Dendritic cell treated with granulocyte-macrophage colony-stimulating factor and Interleukin-4, amounts not matched to agents 40 ng/mL and 50 ng/mL, for 4 days (primary cell): ENCODE results near the gene ASCC1.

Source experiments
- H3K27ac Mint-ChIP-seq: one replicate; pipeline ENCODE4 v1.8.0; 2022; ENCODE audit warnings: mild to moderate bottlenecking, mixed read lengths
- H3K27me3 Mint-ChIP-seq: one replicate; pipeline ENCODE4 v1.8.0; 2022; ENCODE audit warnings: mild to moderate bottlenecking, mixed read lengths
- H3K36me3 Mint-ChIP-seq: one replicate; pipeline ENCODE4 v1.8.0; 2022; ENCODE audit warnings: low read depth, mixed read lengths
- H3K4me1 Mint-ChIP-seq: one replicate; pipeline ENCODE4 v1.8.0; 2022; ENCODE audit warnings: low read depth, mixed read lengths
- H3K4me3 Mint-ChIP-seq: one replicate; pipeline ENCODE4 v1.8.0; 2022; ENCODE audit warnings: mild to moderate bottlenecking, moderate library complexity, mixed read lengths
- H3K9me3 Mint-ChIP-seq: one replicate; pipeline ENCODE4 v1.8.0; 2022; ENCODE audit warnings: mixed read lengths
- intact Hi-C: fragments of 100-400 bp; cut with micrococcal nuclease; formaldehyde crosslinking; loops from one replicate; pipeline ENCODE4 v1.15.0; 2022

The ASCC1 gene

DNA sequence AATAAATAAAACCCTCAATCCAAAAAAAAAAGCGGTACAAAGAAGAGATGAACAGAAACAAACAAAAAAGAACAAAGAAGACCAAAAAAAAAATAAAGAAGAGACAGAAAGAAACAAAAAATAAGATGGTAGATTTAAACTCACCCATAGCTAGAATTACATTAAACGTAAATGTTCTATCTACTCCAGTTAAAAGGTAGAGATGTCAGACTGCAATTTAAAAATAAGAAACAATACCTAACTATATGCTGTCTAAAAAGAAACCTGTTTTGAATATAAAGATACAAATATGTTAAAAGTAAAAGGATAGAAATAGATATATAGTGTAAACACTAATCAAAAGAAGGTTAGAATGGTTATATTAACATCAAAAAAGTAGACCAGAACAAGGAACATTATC is 31.9 kb downstream of the ASCC1 start:
- Mint-ChIP-seq H3K36me3 (peaks cover 22% of the 10 kb centered on the region), H3K27ac (no peak overlapping the region)

DNA sequence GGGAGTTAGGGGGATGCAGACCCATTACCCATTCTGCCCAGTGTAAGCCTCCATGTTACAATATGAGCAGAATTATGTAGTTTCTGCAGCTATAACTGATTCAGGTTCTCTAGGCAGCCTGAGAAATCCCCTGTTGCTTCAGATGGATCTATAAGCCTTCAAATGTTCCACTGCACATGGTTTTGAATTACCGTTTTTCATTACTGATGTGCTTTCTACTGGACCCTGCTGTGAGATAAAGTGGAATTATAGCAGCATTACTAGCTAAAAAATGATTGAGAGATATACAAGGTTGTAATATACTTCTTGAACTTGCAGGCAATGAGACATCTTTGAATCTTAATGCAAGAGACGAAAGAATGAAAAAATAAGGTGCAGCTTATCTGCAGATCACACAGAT is 38.6 kb downstream of the ASCC1 start:
- H3K4me1 Mint-ChIP-seq, result peaks cover 14% of the 10 kb centered on the region
- H3K27me3 Mint-ChIP-seq, result no peaks in the 10 kb centered on the region
- H3K4me3 Mint-ChIP-seq, result no peak overlapping the region
- no peaks in the 10 kb centered on the region for H3K9me3 Mint-ChIP-seq
- H3K36me3 Mint-ChIP-seq, result peaks cover 21% of the 10 kb centered on the region
- intact Hi-C loops, result no loop called here
- H3K27ac Mint-ChIP-seq, result no peak overlapping the region

More for the DNA sequence above, 31.9 kb downstream of the ASCC1 start:
- no peak overlapping the region for H3K4me3 Mint-ChIP-seq
- intact Hi-C loops, result no loop called here
- H3K27me3 Mint-ChIP-seq, result no peaks in the 10 kb centered on the region
- H3K9me3 Mint-ChIP-seq, result peaks cover 9% of the 10 kb centered on the region
- H3K4me1 Mint-ChIP-seq, result peaks cover 17% of the 10 kb centered on the region

DNA sequence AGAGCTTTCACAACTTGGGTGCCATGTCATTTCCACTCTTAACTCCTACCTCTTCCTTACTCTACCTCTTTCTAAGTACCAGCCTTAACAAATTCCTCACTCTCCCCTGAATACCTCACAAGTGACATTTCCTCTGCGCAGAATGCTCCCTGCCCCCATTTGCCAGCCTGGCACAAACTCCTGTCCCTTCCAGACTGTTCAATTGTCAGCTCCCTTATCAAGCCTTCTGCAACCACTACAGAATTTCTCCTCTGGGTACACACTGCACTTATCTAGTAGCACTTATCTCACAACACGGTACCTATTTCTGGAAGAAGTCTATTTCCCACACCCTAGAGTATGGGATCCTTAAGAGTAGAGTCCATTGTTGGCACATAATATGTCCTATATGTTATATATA is 39.4 kb downstream of the ASCC1 start:
- Mint-ChIP-seq H3K4me1 (peaks cover 14% of the 10 kb centered on the region), H3K36me3 (peaks cover 14% of the 10 kb centered on the region), H3K27ac (no peak overlapping the region), H3K27me3 (no peaks in the 10 kb centered on the region), H3K4me3 (no peak overlapping the region), H3K9me3 (no peaks in the 10 kb centered on the region)
- intact Hi-C loops, result no loop called here

DNA sequence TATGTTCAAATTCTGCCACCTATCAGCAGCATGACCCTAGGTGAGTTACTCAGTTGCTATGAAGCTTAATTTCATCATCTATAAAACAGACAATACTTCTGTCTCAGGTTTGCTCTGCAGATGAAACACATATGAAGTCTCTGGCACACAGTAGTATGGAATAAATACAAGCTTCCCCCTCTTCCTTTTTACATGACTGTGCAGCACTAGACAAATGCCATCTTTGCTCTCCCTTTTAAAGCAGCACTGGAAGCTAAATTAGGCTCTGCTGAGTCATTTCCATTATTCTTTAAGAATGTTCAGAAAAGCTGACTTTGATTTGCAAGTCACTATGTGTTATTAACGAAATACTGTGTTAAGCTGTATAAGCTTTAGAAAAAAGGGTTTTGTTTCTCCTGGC is 40.9 kb downstream of the ASCC1 start:
- Mint-ChIP-seq H3K36me3 (peaks cover 15% of the 10 kb centered on the region), H3K4me3 (no peak overlapping the region), H3K27me3 (no peaks in the 10 kb centered on the region), H3K27ac (no peak overlapping the region), H3K9me3 (no peaks in the 10 kb centered on the region), H3K4me1 (peaks cover 20% of the 10 kb centered on the region)
- intact Hi-C loops, result no loop called here

DNA sequence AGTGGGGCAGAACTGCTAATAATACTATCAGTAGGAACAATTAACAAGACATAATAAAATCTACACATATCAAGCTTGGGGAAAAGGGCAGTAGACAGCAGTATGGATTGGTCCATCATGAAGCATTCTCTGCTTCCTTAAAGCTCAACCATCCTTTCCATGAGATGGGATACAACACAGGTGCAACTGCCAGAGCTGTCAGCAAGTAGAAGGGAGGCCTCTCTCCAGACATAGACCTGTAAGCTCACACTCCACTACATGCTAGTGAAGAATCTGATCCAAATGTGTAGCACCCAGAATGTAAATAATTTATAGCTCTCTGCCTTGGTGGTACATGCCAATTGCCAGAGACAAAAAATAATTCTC is 41.8 kb downstream of the ASCC1 start:
- peaks cover 20% of the 10 kb centered on the region for H3K36me3 Mint-ChIP-seq
- H3K27ac Mint-ChIP-seq, result no peak overlapping the region
- no peaks in the 10 kb centered on the region for H3K9me3 Mint-ChIP-seq
- no peaks in the 10 kb centered on the region for H3K27me3 Mint-ChIP-seq
- no peak overlapping the region for H3K4me3 Mint-ChIP-seq
- intact Hi-C loops, result no loop called here
- H3K4me1 Mint-ChIP-seq, result peaks cover 20% of the 10 kb centered on the region

DNA sequence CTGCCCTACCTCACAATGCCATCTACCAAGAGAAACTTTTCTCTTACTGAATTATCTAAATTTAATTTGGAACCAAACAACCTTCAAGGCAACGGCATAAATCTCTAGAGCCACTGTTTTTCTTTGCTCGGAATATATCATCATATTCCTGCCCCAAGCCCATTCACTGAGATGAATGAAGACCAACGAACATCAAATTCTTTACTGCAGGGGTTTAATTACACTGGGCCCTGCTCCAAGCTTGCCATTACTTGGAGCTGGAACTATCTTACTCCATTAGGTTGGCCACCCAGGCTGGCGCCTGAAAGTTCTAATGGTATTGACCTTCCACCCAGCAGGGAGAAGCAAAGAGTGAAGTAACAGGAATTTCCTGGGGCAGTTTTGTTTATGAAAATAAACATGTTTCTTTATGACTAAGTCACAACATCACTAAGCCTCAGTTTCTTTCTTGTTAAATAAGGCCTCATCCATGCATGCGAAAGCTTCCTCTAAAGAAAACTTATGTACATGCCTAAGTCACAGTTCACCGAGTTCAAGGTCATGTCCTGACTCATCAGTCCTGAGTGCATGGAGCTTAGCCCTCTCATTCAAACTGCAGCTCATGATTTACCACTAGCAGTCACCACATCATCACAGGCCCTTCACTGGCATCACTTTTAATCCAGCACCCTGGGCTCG is 42.3 kb downstream of the ASCC1 start:
- no peak overlapping the region for H3K4me3 Mint-ChIP-seq
- H3K27ac Mint-ChIP-seq, result no peak overlapping the region
- no peaks in the 10 kb centered on the region for H3K9me3 Mint-ChIP-seq
- H3K27me3 Mint-ChIP-seq, result no peaks in the 10 kb centered on the region
- intact Hi-C loops, result no loop called here
- peaks cover 15% of the 10 kb centered on the region for H3K36me3 Mint-ChIP-seq
- H3K4me1 Mint-ChIP-seq, result peaks cover 20% of the 10 kb centered on the region

DNA sequence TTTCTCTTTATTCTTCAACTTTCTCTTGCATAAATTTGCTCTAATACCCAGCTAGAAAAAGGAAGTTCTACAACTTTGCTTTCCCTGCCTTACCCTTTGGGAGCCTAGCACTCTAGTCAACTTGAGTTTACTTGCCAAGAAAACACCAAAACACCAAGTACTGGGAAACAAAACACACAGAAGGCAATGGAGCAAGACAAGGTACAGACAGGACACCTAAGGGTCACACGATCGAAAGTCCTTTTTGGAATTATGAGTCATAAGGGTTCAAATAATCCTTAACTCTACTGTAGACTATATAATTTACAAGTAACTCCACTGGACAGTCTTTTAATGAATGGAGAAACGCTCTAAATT is 42.8 kb downstream of the ASCC1 start:
- Mint-ChIP-seq H3K27ac (no peak overlapping the region), H3K27me3 (no peaks in the 10 kb centered on the region), H3K4me1 (peaks cover 20% of the 10 kb centered on the region), H3K9me3 (no peaks in the 10 kb centered on the region), H3K4me3 (no peak overlapping the region), H3K36me3 (peaks cover 15% of the 10 kb centered on the region)
- intact Hi-C loops, result no loop called here

DNA sequence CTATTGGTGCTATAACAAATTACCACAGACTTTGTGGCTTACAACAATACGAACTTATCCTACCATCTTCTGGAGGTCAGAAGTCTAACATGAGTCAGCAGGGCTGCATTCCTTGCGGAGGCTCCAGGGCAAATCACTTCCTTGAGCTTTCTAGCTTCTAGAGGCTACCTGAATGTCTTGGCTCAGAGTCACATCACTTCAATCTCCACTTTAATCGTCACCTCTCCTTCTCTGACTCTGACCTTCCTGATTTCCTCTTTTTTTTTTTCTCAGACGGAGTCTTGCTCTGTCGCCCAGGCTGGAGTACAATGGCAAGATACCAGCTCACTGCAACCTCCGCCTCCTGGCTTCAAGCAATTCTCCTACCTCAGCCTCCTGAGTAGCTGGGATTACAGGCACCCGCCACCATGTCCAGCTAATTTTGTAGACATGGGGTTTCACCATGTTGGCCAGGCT is 44.9 kb downstream of the ASCC1 start:
- Mint-ChIP-seq H3K9me3 (no peaks in the 10 kb centered on the region), H3K36me3 (peaks cover 8% of the 10 kb centered on the region), H3K27me3 (no peaks in the 10 kb centered on the region), H3K27ac (peak overlapping the region; percentile 31), H3K4me1 (peaks cover 20% of the 10 kb centered on the region), H3K4me3 (no peak overlapping the region)
- intact Hi-C loops, result no loop called here

DNA sequence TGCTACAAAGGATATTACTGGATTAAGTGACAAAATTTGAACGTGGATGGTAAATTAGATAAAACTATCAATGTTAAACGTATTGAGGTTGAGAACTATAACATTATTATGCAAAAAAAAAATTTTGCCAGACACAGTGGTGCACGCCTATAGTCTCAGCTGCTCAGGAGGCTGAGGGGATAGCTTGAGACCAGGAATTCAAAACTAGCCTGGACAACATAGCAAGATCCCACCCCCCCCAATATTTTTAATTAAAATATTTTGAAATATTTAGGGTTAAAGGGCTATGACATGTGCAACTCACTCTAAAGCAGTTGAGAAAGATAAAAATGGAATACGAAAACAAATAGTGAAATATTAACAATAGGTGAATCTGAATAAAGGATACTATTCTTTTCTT is 45.3 kb downstream of the ASCC1 start:
- Mint-ChIP-seq H3K27ac (no peak overlapping the region), H3K9me3 (no peaks in the 10 kb centered on the region)
- intact Hi-C loops, result no loop called here

DNA sequence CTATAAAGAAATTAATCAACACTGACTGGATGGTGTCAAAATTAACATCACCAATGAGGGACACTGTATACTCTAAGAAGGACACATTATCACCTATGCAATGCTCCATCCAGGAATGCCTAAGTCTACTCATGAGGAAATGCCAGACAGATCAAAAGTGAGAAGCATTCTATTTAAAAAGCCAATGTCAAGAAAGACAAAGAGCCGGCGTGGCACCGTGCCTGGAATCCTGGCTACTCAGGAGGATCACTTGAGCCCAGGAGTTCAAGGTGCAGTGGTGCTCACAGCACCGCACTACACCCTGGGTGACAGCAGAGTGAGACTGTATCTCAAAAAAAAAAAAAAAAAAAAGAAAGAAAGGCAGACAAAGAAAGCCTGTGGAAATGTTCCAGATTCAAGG is 45.8 kb downstream of the ASCC1 start:
- Mint-ChIP-seq H3K27me3 (no peaks in the 10 kb centered on the region), H3K9me3 (no peaks in the 10 kb centered on the region), H3K4me1 (peaks cover 20% of the 10 kb centered on the region), H3K4me3 (no peak overlapping the region), H3K27ac (no peak overlapping the region), H3K36me3 (peaks cover 8% of the 10 kb centered on the region)
- intact Hi-C loops, result no loop called here

More for the DNA sequence above, 45.3 kb downstream of the ASCC1 start:
- Mint-ChIP-seq H3K36me3 (peaks cover 8% of the 10 kb centered on the region), H3K4me1 (peaks cover 20% of the 10 kb centered on the region), H3K4me3 (no peak overlapping the region), H3K27me3 (no peaks in the 10 kb centered on the region)

DNA sequence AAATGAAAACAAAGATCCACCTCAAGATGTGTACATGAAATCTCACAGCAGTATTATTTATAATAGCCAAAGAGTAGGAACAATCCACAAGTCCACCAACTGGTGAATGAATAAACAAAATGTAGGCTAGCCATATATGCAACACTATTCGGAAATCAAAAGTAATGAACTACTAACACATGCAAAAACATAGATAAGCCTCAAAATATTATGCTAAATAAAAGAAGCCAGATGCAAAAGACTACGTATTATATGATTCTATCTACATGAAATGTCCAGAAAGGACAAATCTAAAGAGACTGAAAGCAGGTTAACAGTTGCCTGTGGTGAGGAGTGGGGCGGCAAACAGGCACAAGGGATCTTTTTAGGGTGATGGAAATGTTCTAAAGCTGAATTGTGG is 49.0 kb downstream of the ASCC1 start:
- Mint-ChIP-seq H3K4me1 (peaks cover 15% of the 10 kb centered on the region), H3K9me3 (no peaks in the 10 kb centered on the region), H3K4me3 (no peak overlapping the region), H3K27ac (no peak overlapping the region), H3K36me3 (peaks cover 8% of the 10 kb centered on the region), H3K27me3 (no peaks in the 10 kb centered on the region)
- intact Hi-C loops, result no loop called here

DNA sequence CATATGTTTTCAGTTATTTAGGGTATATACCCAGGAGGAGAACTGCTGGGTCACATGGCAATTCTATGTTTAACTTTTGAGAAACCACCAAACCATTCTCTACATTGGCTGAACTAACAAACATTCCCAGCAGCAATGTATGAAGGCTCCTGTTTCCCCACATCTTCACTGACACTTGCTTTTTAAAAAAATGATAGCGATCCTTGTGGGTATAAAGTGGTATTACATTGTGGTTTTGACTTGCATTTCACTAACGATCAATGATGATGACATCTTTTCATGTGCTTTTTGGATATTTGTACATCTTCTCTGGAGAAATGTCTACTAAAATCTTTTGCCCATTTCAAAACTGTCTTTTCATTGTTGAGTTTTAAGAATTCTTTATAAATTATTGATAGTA is 51.5 kb downstream of the ASCC1 start:
- no peaks in the 10 kb centered on the region for H3K27me3 Mint-ChIP-seq
- peaks cover 9% of the 10 kb centered on the region for H3K4me1 Mint-ChIP-seq
- peaks cover 11% of the 10 kb centered on the region for H3K36me3 Mint-ChIP-seq
- H3K9me3 Mint-ChIP-seq, result no peaks in the 10 kb centered on the region
- intact Hi-C loops, result no loop called here
- no peak overlapping the region for H3K4me3 Mint-ChIP-seq
- H3K27ac Mint-ChIP-seq, result no peak overlapping the region

DNA sequence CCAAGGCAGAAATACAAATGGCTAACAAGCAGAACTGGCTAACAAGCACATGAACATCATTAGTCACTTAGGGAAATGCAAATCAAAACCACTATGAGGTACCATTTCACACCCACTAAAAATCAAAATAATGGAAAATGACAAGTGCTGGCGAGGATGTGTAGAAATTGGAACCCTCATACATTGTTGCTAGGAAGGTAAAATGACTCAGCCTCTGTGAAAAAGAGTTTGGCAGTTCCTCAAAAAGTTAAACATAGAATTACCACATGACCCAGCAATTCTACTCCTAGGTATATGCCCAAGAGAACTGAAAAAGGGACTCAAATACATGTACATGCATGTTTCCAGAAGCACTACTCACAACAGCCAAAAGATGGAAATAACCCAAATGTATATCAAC is 53.1 kb downstream of the ASCC1 start:
- H3K36me3 Mint-ChIP-seq, result peaks cover 20% of the 10 kb centered on the region
- no peaks in the 10 kb centered on the region for H3K27me3 Mint-ChIP-seq
- H3K4me3 Mint-ChIP-seq, result no peak overlapping the region
- intact Hi-C loops, result no loop called here
- no peaks in the 10 kb centered on the region for H3K9me3 Mint-ChIP-seq
- no peak overlapping the region for H3K27ac Mint-ChIP-seq
- H3K4me1 Mint-ChIP-seq, result peaks cover 9% of the 10 kb centered on the region

DNA sequence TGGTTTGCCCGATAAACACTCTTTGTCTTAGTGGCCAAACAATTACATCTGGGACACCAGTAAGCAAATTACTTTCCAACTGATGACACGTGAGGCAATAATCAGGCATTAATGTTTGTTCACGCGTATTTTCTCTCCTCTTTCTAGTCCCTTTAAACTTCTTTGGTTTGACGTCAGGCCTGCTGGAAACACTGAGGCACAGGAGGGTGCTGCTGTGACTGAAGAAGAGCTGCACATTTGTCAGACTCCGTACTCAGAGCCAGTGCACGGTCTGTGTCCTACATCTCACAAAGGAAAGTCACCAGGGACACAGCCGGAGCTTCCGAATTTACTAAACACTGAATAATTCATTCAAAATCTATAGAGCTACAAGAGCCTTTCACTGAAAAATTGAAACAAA is 57.9 kb downstream of the ASCC1 start:
- H3K27ac Mint-ChIP-seq, result no peak overlapping the region
- intact Hi-C loops, result no loop called here
- H3K4me1 Mint-ChIP-seq, result peaks cover 8% of the 10 kb centered on the region
- H3K36me3 Mint-ChIP-seq, result peaks cover 20% of the 10 kb centered on the region
- no peaks in the 10 kb centered on the region for H3K9me3 Mint-ChIP-seq
- no peak overlapping the region for H3K4me3 Mint-ChIP-seq
- no peaks in the 10 kb centered on the region for H3K27me3 Mint-ChIP-seq

DNA sequence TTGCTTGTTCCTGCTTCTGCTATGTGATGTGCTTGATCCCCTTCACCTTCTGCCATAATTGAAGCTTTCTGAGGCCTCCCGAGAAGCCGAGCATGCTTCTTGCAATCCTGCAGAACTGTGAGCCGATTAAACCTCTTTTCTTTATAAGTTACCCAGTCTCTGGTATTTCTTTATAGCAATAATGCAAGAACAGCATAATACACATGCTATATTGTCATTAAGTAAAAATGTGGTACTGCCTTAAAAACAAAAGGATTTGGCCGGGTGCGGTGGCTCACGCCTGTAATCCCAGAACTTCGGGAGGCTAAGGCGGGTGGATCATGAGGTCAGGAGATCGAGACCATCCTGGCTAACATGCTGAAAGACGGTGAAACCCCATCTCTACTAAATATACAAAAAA is 59.9 kb downstream of the ASCC1 start:
- Mint-ChIP-seq H3K4me3 (no peak overlapping the region), H3K4me1 (no peaks in the 10 kb centered on the region), H3K9me3 (no peaks in the 10 kb centered on the region), H3K36me3 (peaks cover 15% of the 10 kb centered on the region), H3K27me3 (no peaks in the 10 kb centered on the region), H3K27ac (no peak overlapping the region)
- intact Hi-C loops, result no loop called here
